ENCODE data around the gene ERAP2. TPM values are rescaled to one million over a fixed set of nuclear protein-coding genes. Genes with fewer than 3 reads are reported as not detected.

ERAP2 gene
- total RNA-seq, 1 experiment from 2014 or later, result 15.5 TPM

DNA sequence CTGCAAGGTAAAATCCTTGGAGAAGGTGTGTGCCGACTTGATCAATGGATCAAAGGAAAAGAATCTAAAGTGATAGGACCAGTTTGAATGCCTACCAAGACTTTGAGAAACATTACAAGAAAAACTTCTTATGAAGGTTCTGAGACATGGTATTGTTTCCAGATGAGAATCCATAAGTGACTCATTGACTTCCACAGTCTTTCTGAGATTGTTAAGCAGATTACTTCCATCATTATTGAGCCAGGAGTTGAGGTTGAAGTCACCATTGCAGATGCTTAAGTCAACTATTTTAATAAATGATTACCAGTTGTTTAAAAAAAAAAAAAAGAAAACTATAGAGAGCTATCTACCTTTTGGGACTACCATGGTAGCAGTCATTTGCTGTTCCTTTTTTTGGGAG lies 66.6 kb downstream of the ERAP2 start:
- POLR2A ChIA-PET, result no interaction called here
- TF ChIP-seq POLR2AphosphoS5 (IDR thresholded peaks at IDR 0.05; ENCODE audit: low read depth, low read length), result no peak
- no peak for TF ChIP-seq TCF7L2 (IDR thresholded peaks at IDR 0.05; ENCODE audit: low read depth, low read length)
- TF ChIP-seq SIN3A (IDR thresholded peaks at IDR 0.05; ENCODE audit: borderline replicate concordance, insufficient read depth, low read depth, low read length), result no peak
- TF ChIP-seq, protein P1, sequence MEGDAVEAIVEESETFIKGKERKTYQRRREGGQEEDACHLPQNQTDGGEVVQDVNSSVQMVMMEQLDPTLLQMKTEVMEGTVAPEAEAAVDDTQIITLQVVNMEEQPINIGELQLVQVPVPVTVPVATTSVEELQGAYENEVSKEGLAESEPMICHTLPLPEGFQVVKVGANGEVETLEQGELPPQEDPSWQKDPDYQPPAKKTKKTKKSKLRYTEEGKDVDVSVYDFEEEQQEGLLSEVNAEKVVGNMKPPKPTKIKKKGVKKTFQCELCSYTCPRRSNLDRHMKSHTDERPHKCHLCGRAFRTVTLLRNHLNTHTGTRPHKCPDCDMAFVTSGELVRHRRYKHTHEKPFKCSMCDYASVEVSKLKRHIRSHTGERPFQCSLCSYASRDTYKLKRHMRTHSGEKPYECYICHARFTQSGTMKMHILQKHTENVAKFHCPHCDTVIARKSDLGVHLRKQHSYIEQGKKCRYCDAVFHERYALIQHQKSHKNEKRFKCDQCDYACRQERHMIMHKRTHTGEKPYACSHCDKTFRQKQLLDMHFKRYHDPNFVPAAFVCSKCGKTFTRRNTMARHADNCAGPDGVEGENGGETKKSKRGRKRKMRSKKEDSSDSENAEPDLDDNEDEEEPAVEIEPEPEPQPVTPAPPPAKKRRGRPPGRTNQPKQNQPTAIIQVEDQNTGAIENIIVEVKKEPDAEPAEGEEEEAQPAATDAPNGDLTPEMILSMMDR (IDR thresholded peaks at IDR 0.05), result no peak
- TF ChIP-seq, protein P2, sequence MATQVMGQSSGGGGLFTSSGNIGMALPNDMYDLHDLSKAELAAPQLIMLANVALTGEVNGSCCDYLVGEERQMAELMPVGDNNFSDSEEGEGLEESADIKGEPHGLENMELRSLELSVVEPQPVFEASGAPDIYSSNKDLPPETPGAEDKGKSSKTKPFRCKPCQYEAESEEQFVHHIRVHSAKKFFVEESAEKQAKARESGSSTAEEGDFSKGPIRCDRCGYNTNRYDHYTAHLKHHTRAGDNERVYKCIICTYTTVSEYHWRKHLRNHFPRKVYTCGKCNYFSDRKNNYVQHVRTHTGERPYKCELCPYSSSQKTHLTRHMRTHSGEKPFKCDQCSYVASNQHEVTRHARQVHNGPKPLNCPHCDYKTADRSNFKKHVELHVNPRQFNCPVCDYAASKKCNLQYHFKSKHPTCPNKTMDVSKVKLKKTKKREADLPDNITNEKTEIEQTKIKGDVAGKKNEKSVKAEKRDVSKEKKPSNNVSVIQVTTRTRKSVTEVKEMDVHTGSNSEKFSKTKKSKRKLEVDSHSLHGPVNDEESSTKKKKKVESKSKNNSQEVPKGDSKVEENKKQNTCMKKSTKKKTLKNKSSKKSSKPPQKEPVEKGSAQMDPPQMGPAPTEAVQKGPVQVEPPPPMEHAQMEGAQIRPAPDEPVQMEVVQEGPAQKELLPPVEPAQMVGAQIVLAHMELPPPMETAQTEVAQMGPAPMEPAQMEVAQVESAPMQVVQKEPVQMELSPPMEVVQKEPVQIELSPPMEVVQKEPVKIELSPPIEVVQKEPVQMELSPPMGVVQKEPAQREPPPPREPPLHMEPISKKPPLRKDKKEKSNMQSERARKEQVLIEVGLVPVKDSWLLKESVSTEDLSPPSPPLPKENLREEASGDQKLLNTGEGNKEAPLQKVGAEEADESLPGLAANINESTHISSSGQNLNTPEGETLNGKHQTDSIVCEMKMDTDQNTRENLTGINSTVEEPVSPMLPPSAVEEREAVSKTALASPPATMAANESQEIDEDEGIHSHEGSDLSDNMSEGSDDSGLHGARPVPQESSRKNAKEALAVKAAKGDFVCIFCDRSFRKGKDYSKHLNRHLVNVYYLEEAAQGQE (IDR thresholded peaks at IDR 0.05; ENCODE audit: insufficient read depth in 1 of 2, low read depth in 2 of 2, low read length in 1 of 2), result no peak
- intact Hi-C loops (cut with micrococcal nuclease; ENCODE audit: unreplicated experiment), result no loop called here
- Histone ChIP-seq H3K9me3 (ENCODE audit: control insufficient read depth, insufficient read depth, low read depth, low read length) (no peaks in the 10 kb centered on the region), H3K4me3 (ENCODE audit: low read depth in 2 of 2, low read length in 2 of 2) (no peak overlapping the region), H3K27me3 (ENCODE audit: control insufficient read depth, insufficient read depth, low read length) (no peaks in the 10 kb centered on the region), H3K27ac (ENCODE audit: low read length) (no peak overlapping the region), H3K4me1 (ENCODE audit: control insufficient read depth, insufficient read depth, low read length) (peaks cover 6% of the 10 kb centered on the region), H3K36me3 (ENCODE audit: control insufficient read depth, insufficient read depth, low read length) (peaks cover 2% of the 10 kb centered on the region; the same call in 1 of the 2 replicates)
- BruUV-seq (replicated peaks), result no TSS peak
- ATAC-seq, result no peak
- CTCF ChIA-PET, result no interaction called here
- in situ Hi-C loops (cut with HindIII; ENCODE audit: low pct_unique_long_range_greater_than_20kb, low sequenced_read_pairs), result no loop called here
- no peak for DNase-seq (ENCODE audit: low read depth, low spot score)

DNA sequence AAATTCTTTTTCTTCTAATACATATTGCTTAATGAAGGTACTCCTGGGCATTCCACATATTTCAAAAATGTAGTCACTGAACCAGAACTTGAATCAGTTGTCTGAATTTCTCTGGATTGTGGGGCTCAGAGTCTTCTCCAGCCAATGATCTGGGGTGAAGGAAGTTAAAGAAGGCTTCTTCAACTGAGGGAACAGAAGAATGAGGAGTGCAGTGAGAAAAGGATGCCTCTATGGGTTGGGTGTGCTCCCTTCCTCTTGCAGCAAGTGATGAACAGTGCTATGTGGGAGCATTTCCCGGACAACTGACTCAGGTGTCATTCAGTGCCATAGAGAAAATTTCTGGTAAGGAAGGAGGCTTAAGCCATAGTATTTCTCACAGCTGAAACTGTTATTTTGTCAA lies 67.5 kb downstream of the ERAP2 start:
- no peak for DNase-seq (ENCODE audit: low read depth, low spot score)
- in situ Hi-C loops (cut with HindIII; ENCODE audit: low pct_unique_long_range_greater_than_20kb, low sequenced_read_pairs), result no loop called here
- ChIA-PET POLR2A (interaction anchor here (0.6 kb wide), 1 partner anchor 71 kb away, joined by 6 read pairs; no protein-coding TSS in a partner anchor), CTCF (no interaction called here)
- intact Hi-C loops (cut with micrococcal nuclease; ENCODE audit: unreplicated experiment), result no loop called here
- no peaks in the 10 kb centered on the region for H3K36me3 ChIP-seq (ENCODE audit: control insufficient read depth, insufficient read depth, low read length)
- BruUV-seq (replicated peaks), result no TSS peak
- H3K27me3 ChIP-seq (ENCODE audit: control insufficient read depth, insufficient read depth, low read length), result no peaks in the 10 kb centered on the region
- no peak overlapping the region for H3K27ac ChIP-seq (ENCODE audit: low read length)
- no peaks in the 10 kb centered on the region for H3K4me1 ChIP-seq (ENCODE audit: control insufficient read depth, insufficient read depth, low read length)
- no peaks in the 10 kb centered on the region for H3K9me3 ChIP-seq (ENCODE audit: control insufficient read depth, insufficient read depth, low read depth, low read length)
- TF ChIP-seq SIN3A (IDR thresholded peaks at IDR 0.05; ENCODE audit: borderline replicate concordance, insufficient read depth, low read depth, low read length) (no peak), TCF7L2 (IDR thresholded peaks at IDR 0.05; ENCODE audit: low read depth, low read length) (no peak), POLR2AphosphoS5 (IDR thresholded peaks at IDR 0.05; ENCODE audit: low read depth, low read length) (no peak)
- TF ChIP-seq, protein P2 (IDR thresholded peaks at IDR 0.05; ENCODE audit: insufficient read depth in 1 of 2, low read depth in 2 of 2, low read length in 1 of 2), result no peak
- TF ChIP-seq, protein P1 (IDR thresholded peaks at IDR 0.05), result no peak
- H3K4me3 ChIP-seq (ENCODE audit: low read depth in 2 of 2, low read length in 2 of 2), result no peak overlapping the region
- ATAC-seq, result no peak
